ENCODE results near the gene DENND6B. TPM values are rescaled to one million over a fixed set of nuclear protein-coding genes. Genes with fewer than 3 reads are reported as not detected.

Gene DENND6B
- total and polyA plus RNA-seq, 2 experiments from 2014 or later, result 0.71 to 1.3 TPM

GRCh38 chr22:50289151-50289941 lies 37.5 kb downstream of the DENND6B start:
- peaks cover 11% of the 10 kb centered on the region for H3K4me1 Mint-ChIP-seq
- Histone ChIP-seq H2AFZ (no peak overlapping the region), H3K79me2 (replicated peaks; ENCODE audit: insufficient read depth) (peaks cover 18% of the 10 kb centered on the region), H3K9me2 (ENCODE audit: insufficient read depth) (no peaks in the 10 kb centered on the region), H3K27me3 (ENCODE audit: insufficient read depth) (no peaks in the 10 kb centered on the region), H3K4me1 (ENCODE audit: insufficient read depth) (peaks cover 16% of the 10 kb centered on the region), H4K20me1 (replicated peaks; ENCODE audit: insufficient read depth) (no peaks in the 10 kb centered on the region; the same call in 1 of the 2 replicates), H3K4me3 (no peak overlapping the region), H3K4me2 (no peak overlapping the region), H3K27ac (ENCODE audit: low read depth) (no peak overlapping the region), H3K36me3 (ENCODE audit: insufficient read depth) (no peaks in the 10 kb centered on the region), H3F3A (replicated peaks; ENCODE audit: low read depth) (no peaks in the 10 kb centered on the region)
- TF ChIP-seq STAT1 (IDR thresholded peaks at IDR 0.05; ENCODE audit: unreplicated experiment) (no peak), JUNB (IDR thresholded peaks at IDR 0.05; ENCODE audit: unreplicated experiment) (no peak), REST (IDR thresholded peaks at IDR 0.05; ENCODE audit: unreplicated experiment) (no peak), CREB1 (CRISPR knock-in tag; IDR thresholded peaks at IDR 0.05; ENCODE audit: low read depth) (no peak), ZNF462 (CRISPR knock-in tag; IDR thresholded peaks at IDR 0.05) (no peak)
- no peaks in the 10 kb centered on the region; the same call in 2 of the 3 replicates for H3K9me3 Mint-ChIP-seq
- H3K36me3 Mint-ChIP-seq (ENCODE audit: low read depth), result peaks cover 15% of the 10 kb centered on the region
- no peak overlapping the region for H3K4me3 Mint-ChIP-seq
- peaks cover 10% of the 10 kb centered on the region for H3K27me3 Mint-ChIP-seq (ENCODE audit: insufficient read depth, low read depth, poor library complexity)
- ATAC-seq (no peak), DNase-seq (ENCODE audit: low spot score) (no peak)
- H3K27ac Mint-ChIP-seq, result no peak overlapping the region

Measured in GM23338 (cell line).